GM13977 (cell line): ENCODE data around the gene RORB.

ENCODE experiments used
- DNase-seq: peaks from one replicate; pipeline ENCODE4 v3.0.0; 2012; ENCODE audit warnings: low spot score
- CTCF ChIP-seq: IDR thresholded peaks from 2 replicates; pipeline ENCODE4 v1.5.1; 2012; ENCODE audit warnings: mild to moderate bottlenecking, control low read depth; ENCODE audit not compliant: insufficient read depth; ENCODE audit errors: extremely low read depth, missing control alignments
- in situ Hi-C: fragments of 300-500 bp; cut with MboI; formaldehyde crosslinking; loops from one replicate; pipeline ENCODE4 v1.12.0; 2022; ENCODE audit warnings: low sequenced_read_pairs, low pct_unique_long_range_greater_than_20kb, mixed read lengths, inconsistent platforms; ENCODE audit not compliant: unreplicated experiment

RORB gene

GRCh38 chr9:74479711-74480110, 17.4 kb upstream of the RORB start:
- DNase-seq = no peak
- TF ChIP-seq CTCF = no peak
- in situ Hi-C loops = no loop called here

- DNase-seq = no peak
- no peak for TF ChIP-seq CTCF
- in situ Hi-C loops = no loop called here
Observed at GRCh38 chr9:74487395-74487794, 9.7 kb upstream of the RORB start.

- no peak for DNase-seq
- in situ Hi-C loops = no loop called here
- TF ChIP-seq CTCF = no peak
Observed at GRCh38 chr9:74493512-74493911, 3.6 kb upstream of the RORB start.

- TF ChIP-seq CTCF = no peak
- in situ Hi-C loops = no loop called here
Observed at GRCh38 chr9:74494490-74494889, 2.6 kb upstream of the RORB start.

GRCh38 chr9:74496406-74496805, 729 bp upstream of the RORB start:
- peak; percentile 16 for DNase-seq
- in situ Hi-C loops = no loop called here
- no peak for TF ChIP-seq CTCF

More at GRCh38 chr9:74494490-74494889, 2.6 kb upstream of the RORB start:
- DNase-seq = no peak

GRCh38 chr9:74497748-74498620, 849 bp downstream of the RORB start:
- DNase-seq = peak; percentile 49
- in situ Hi-C loops = no loop called here
- no peak for TF ChIP-seq CTCF

- in situ Hi-C loops = no loop called here
- peak; percentile 38 for DNase-seq
- TF ChIP-seq CTCF = no peak
Observed at GRCh38 chr9:74498621-74499095, 1.5 kb downstream of the RORB start.
